HG02763 (cell line): ENCODE data around the gene SSBP2.

ENCODE experiments used
- ATAC-seq: cut with Tn5 transposase; IDR thresholded peaks from one replicate; pipeline ENCODE4 v1.9.1; 2021; ENCODE audit warnings: mild to moderate bottlenecking, moderate library complexity; ENCODE audit not compliant: unreplicated experiment

The SSBP2 gene

GRCh38 chr5:81751009-81751835, at the start of gene SSBP2:
SSBP2 (minus strand) TSS chr5:81751097; CDS start chr5:81751042, 55 bp downstream.
- ATAC-seq, result peak; percentile 79

- ATAC-seq, result no peak
These were observed 44.8 kb upstream of the SSBP2 start for GRCh38 chr5:81795666-81796065.

GRCh38 chr5:81794226-81794625, 43.3 kb upstream of the SSBP2 start:
- ATAC-seq, result no peak

GRCh38 chr5:81790336-81790735, 39.4 kb upstream of the SSBP2 start:
- ATAC-seq, result no peak

- no peak for ATAC-seq
These were observed 38.1 kb upstream of the SSBP2 start for GRCh38 chr5:81789033-81789432.

GRCh38 chr5:81788329-81788728, 37.4 kb upstream of the SSBP2 start:
- ATAC-seq, result no peak

- no peak for ATAC-seq
These were observed 36.8 kb upstream of the SSBP2 start for GRCh38 chr5:81787474-81788242.

GRCh38 chr5:81786991-81787390, 36.1 kb upstream of the SSBP2 start:
- no peak for ATAC-seq

GRCh38 chr5:81786496-81786895, 35.6 kb upstream of the SSBP2 start:
- no peak for ATAC-seq

- ATAC-seq, result no peak
These were observed 34.4 kb upstream of the SSBP2 start for GRCh38 chr5:81785322-81785721.

- ATAC-seq, result no peak
These were observed 32.5 kb upstream of the SSBP2 start for GRCh38 chr5:81783401-81783800.

GRCh38 chr5:81782811-81783210, 31.9 kb upstream of the SSBP2 start:
- no peak for ATAC-seq

- ATAC-seq, result no peak
These were observed 29.0 kb upstream of the SSBP2 start for GRCh38 chr5:81779916-81780266.

- ATAC-seq, result peak; percentile 86
These were observed 28.4 kb upstream of the SSBP2 start for GRCh38 chr5:81779125-81779915.

- ATAC-seq, result no peak
These were observed 27.7 kb upstream of the SSBP2 start for GRCh38 chr5:81778642-81779041.

- ATAC-seq, result no peak
These were observed 25.4 kb upstream of the SSBP2 start for GRCh38 chr5:81776258-81776657.

GRCh38 chr5:81774374-81774773, 23.5 kb upstream of the SSBP2 start:
- no peak for ATAC-seq

GRCh38 chr5:81773574-81773973, 22.7 kb upstream of the SSBP2 start:
- ATAC-seq, result no peak

- no peak for ATAC-seq
These were observed 22.3 kb upstream of the SSBP2 start for GRCh38 chr5:81773161-81773560.

- no peak for ATAC-seq
These were observed 21.6 kb upstream of the SSBP2 start for GRCh38 chr5:81772488-81772887.

GRCh38 chr5:81768935-81769452, 18.1 kb upstream of the SSBP2 start:
- ATAC-seq, result no peak
